H9 (cell line): ENCODE data around the gene SLC7A14. TPM values are rescaled to one million over a fixed set of nuclear protein-coding genes. Genes with fewer than 3 reads are reported as not detected.

Source experiments
- DNase-seq: peaks from one replicate; pipeline ENCODE4 v3.0.0-alpha.2; 2017
- H2AFZ ChIP-seq: one replicate; pipeline ENCODE4 v1.6.1; 2013; ENCODE audit warnings: mild to moderate bottlenecking, low read length, control low read depth, moderate library complexity
- H2AK5ac ChIP-seq: 2 replicates; pipeline ENCODE4 v1.6.1; 2013; ENCODE audit warnings: low read length, control low read depth, mixed read lengths; ENCODE audit not compliant: insufficient read length
- H2BK120ac ChIP-seq: one replicate; pipeline ENCODE4 v1.6.1; 2013; ENCODE audit warnings: low read depth, mild to moderate bottlenecking, low read length, control low read depth, inconsistent platforms; ENCODE audit not compliant: poor library complexity, severe bottlenecking
- H2BK12ac ChIP-seq: 2 replicates; pipeline ENCODE4 v1.6.1; 2013; ENCODE audit warnings: low read length, control low read depth, mixed read lengths, low read depth; ENCODE audit not compliant: insufficient read length
- H2BK15ac ChIP-seq: 2 replicates; pipeline ENCODE4 v1.6.1; 2013; ENCODE audit warnings: low read depth, low read length, control low read depth
- H2BK20ac ChIP-seq: one replicate; pipeline ENCODE4 v1.6.1; 2013; ENCODE audit warnings: low read depth, mild to moderate bottlenecking, low read length, control low read depth, inconsistent platforms; ENCODE audit not compliant: poor library complexity, severe bottlenecking
- H2BK5ac ChIP-seq: 2 replicates; pipeline ENCODE4 v1.6.1; 2013; ENCODE audit warnings: low read length, control low read depth, mixed read lengths; ENCODE audit not compliant: insufficient read length
- H3K14ac ChIP-seq: 2 replicates; pipeline ENCODE4 v1.6.1; 2013; ENCODE audit warnings: low read length, control low read depth; ENCODE audit not compliant: insufficient read depth
- H3K18ac ChIP-seq: 2 replicates; pipeline ENCODE4 v1.6.1; 2013; ENCODE audit warnings: low read depth, mild to moderate bottlenecking, mixed read lengths, low read length, control low read depth; ENCODE audit not compliant: insufficient read length
- H3K23ac ChIP-seq: 2 replicates; pipeline ENCODE4 v1.6.1; 2013; ENCODE audit warnings: low read length, control low read depth, mixed read lengths, low read depth; ENCODE audit not compliant: insufficient read length
- H3K23me2 ChIP-seq: 2 replicates; pipeline ENCODE4 v1.6.1; 2013; ENCODE audit warnings: low read depth, mild to moderate bottlenecking, mixed read lengths, low read length, control low read depth; ENCODE audit not compliant: insufficient read length, poor library complexity, severe bottlenecking
- H3K27ac ChIP-seq: 2 replicates; pipeline ENCODE4 v1.5.1; 2013; ENCODE audit warnings: low read length, control low read depth, mixed read lengths, low read depth; ENCODE audit not compliant: insufficient read length
- H3K27me3 ChIP-seq: 2 replicates; pipeline ENCODE4 v1.6.1; 2013; ENCODE audit warnings: low read length, control low read depth, inconsistent platforms; ENCODE audit not compliant: insufficient read depth
- H3K4ac ChIP-seq: 2 replicates; pipeline ENCODE4 v1.6.1; 2013; ENCODE audit warnings: low read depth, mild to moderate bottlenecking, control low read depth, inconsistent platforms, low read length, moderate library complexity
- H3K4me1 ChIP-seq: 2 replicates; pipeline ENCODE4 v1.6.1; 2013; ENCODE audit warnings: low read length, control low read depth, inconsistent platforms; ENCODE audit not compliant: insufficient read depth
- H3K4me2 ChIP-seq: 2 replicates; pipeline ENCODE4 v1.6.1; 2013; ENCODE audit warnings: low read length, control low read depth, mixed read lengths; ENCODE audit not compliant: insufficient read length, insufficient read depth
- H3K56ac ChIP-seq: 2 replicates; pipeline ENCODE4 v1.6.1; 2013; ENCODE audit warnings: low read depth, mild to moderate bottlenecking, mixed read lengths, low read length, control low read depth; ENCODE audit not compliant: insufficient read length
- H3K79me1 ChIP-seq: 2 replicates; pipeline ENCODE4 v1.6.1; 2013; ENCODE audit warnings: low read depth, mild to moderate bottlenecking, moderate library complexity, low read length, control low read depth, inconsistent platforms; ENCODE audit not compliant: insufficient read depth, poor library complexity, severe bottlenecking
- H3K79me2 ChIP-seq: 2 replicates; pipeline ENCODE4 v1.6.1; 2013; ENCODE audit warnings: low read length, control low read depth, inconsistent platforms; ENCODE audit not compliant: insufficient read depth
- H3K9ac ChIP-seq: 2 replicates; pipeline ENCODE4 v1.6.1; 2013; ENCODE audit warnings: low read length, control low read depth, mixed read lengths; ENCODE audit not compliant: insufficient read length; ENCODE audit errors: extremely low read depth
- H3K9me3 ChIP-seq: one replicate; pipeline ENCODE4 v1.6.1; 2013; ENCODE audit warnings: low read depth, low read length, inconsistent platforms; ENCODE audit not compliant: control insufficient read depth
- H3T11ph ChIP-seq: one replicate; pipeline ENCODE4 v1.6.1; 2013; ENCODE audit warnings: mild to moderate bottlenecking, low read length, control low read depth, inconsistent platforms
- H4K20me1 ChIP-seq: one replicate; pipeline ENCODE4 v1.6.1; 2013; ENCODE audit not compliant: control insufficient read depth, insufficient read length, insufficient read depth
- H4K5ac ChIP-seq: 2 replicates; pipeline ENCODE4 v1.6.1; 2013; ENCODE audit warnings: low read depth, mild to moderate bottlenecking, mixed read lengths, low read length, control low read depth; ENCODE audit not compliant: insufficient read length
- H4K8ac ChIP-seq: replicated peaks from 2 replicates; pipeline ENCODE4 v1.6.1; 2013; ENCODE audit warnings: low read length, control low read depth, mixed read lengths, low read depth; ENCODE audit not compliant: insufficient read length
- H4K91ac ChIP-seq: 2 replicates; pipeline ENCODE4 v1.6.1; 2013; ENCODE audit warnings: low read depth, mild to moderate bottlenecking, moderate library complexity, mixed read lengths, low read length, control low read depth; ENCODE audit not compliant: insufficient read length
- H3K27ac Mint-ChIP-seq, 3 experiments: 2 replicates in 2 of 3; 3 replicates in 1 of 3; pipeline ENCODE4 v1.8.0; 2020 to 2021; ENCODE audit warnings: mixed read lengths in 3 of 3, mild to moderate bottlenecking in 1 of 3, moderate library complexity in 1 of 3
- H3K27me3 Mint-ChIP-seq: 2 replicates; pipeline ENCODE4 v1.8.0; 2021; ENCODE audit warnings: low read depth, mild to moderate bottlenecking, moderate library complexity, mixed read lengths
- H3K36me3 Mint-ChIP-seq, 3 experiments: 2 replicates in 2 of 3; 3 replicates in 1 of 3; pipeline ENCODE4 v1.8.0; 2020 to 2021; ENCODE audit warnings: low read depth in 3 of 3, mixed read lengths in 3 of 3; ENCODE audit not compliant: insufficient read depth in 1 of 3
- H3K4me1 Mint-ChIP-seq, 2 experiments: 2 replicates each; pipeline ENCODE4 v1.8.0; 2020; ENCODE audit warnings: mixed read lengths in 2 of 2
- H3K4me3 Mint-ChIP-seq, 2 experiments: 2 replicates in 1 of 2; 3 replicates in 1 of 2; pipeline ENCODE4 v1.8.0; 2020 to 2021; ENCODE audit warnings: mild to moderate bottlenecking in 2 of 2, mixed read lengths in 2 of 2, moderate library complexity in 1 of 2
- H3K9me3 Mint-ChIP-seq, 2 experiments: 2 replicates in 1 of 2; 3 replicates in 1 of 2; pipeline ENCODE4 v1.8.0; 2020; ENCODE audit warnings: mild to moderate bottlenecking in 2 of 2, mixed read lengths in 2 of 2, moderate library complexity in 1 of 2
- WGBS: extraction: QIAGEN DNeasy Blood & Tissue Kit; methylation state at CpG from one replicate; pipeline ENCODE4 v1.1.7; 2013; ENCODE audit warnings: missing lambda C conversion rate, low lambda C conversion rate, mixed read lengths; ENCODE audit not compliant: insufficient read length; ENCODE audit errors: extremely low coverage; 5-methylcytosine and 5-hydroxymethylcytosine counted together
- total RNA-seq: library from RNA; stranded (reverse); gene quantifications from 2 replicates; pipeline ENCODE4 v1.2.1, GENCODE V29; 2021
- TF ChIP-seq, protein P1 (sequence below): fragments of 200-600 bp; sonication (generic); conservative IDR thresholded peaks from 3 replicates; pipeline ENCODE4 v1.8.0; 2021; ENCODE audit warnings: antibody characterized with exemption, mild to moderate bottlenecking

Gene SLC7A14
- total RNA-seq, 1 experiment from 2014 or later, result 0.42 TPM

DNA sequence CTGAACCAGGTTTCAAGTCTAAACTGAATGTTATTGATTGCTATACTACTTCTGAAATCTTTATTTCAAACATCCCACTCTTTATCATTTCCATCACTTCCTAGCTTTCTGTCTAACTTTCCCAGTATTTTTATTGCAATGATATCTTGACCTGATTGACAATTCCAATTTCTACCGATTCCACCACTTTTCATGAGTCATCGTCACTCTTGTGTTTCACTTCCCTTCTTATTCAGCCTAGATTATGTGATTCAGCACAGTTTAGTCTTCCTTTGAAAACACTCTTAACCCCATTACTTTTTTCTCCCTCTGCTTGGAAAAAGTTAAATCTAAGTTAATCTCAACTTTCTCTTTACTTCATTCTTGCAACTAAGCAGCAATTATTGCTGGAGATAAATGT is 62.6 kb downstream of the SLC7A14 start:
- no peak overlapping the region for H3T11ph ChIP-seq
- H2BK20ac ChIP-seq, result no peak overlapping the region
- no peaks in the 10 kb centered on the region for H3K4me1 ChIP-seq
- H3K14ac ChIP-seq, result no peak overlapping the region
- no peak overlapping the region for H3K27ac Mint-ChIP-seq
- no peak overlapping the region for H3K4me2 ChIP-seq
- no peak overlapping the region for H2AK5ac ChIP-seq
- H3K4me3 Mint-ChIP-seq, result no peak overlapping the region
- no peak overlapping the region for H4K8ac ChIP-seq
- H3K4me1 Mint-ChIP-seq, result no peaks in the 10 kb centered on the region
- H3K27ac ChIP-seq, result no peak overlapping the region
- H2BK5ac ChIP-seq, result no peak overlapping the region
- no peak overlapping the region for H2AFZ ChIP-seq
- H2BK15ac ChIP-seq, result no peak overlapping the region
- DNase-seq, result no peak
- no peaks in the 10 kb centered on the region for H4K20me1 ChIP-seq
- no peaks in the 10 kb centered on the region for H3K27me3 ChIP-seq
- no peak overlapping the region for H2BK120ac ChIP-seq
- TF ChIP-seq, protein P1, sequence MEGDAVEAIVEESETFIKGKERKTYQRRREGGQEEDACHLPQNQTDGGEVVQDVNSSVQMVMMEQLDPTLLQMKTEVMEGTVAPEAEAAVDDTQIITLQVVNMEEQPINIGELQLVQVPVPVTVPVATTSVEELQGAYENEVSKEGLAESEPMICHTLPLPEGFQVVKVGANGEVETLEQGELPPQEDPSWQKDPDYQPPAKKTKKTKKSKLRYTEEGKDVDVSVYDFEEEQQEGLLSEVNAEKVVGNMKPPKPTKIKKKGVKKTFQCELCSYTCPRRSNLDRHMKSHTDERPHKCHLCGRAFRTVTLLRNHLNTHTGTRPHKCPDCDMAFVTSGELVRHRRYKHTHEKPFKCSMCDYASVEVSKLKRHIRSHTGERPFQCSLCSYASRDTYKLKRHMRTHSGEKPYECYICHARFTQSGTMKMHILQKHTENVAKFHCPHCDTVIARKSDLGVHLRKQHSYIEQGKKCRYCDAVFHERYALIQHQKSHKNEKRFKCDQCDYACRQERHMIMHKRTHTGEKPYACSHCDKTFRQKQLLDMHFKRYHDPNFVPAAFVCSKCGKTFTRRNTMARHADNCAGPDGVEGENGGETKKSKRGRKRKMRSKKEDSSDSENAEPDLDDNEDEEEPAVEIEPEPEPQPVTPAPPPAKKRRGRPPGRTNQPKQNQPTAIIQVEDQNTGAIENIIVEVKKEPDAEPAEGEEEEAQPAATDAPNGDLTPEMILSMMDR, result no peak
- no peaks in the 10 kb centered on the region for H3K27me3 Mint-ChIP-seq
- no peak overlapping the region for H3K56ac ChIP-seq
- H3K79me2 ChIP-seq, result no peaks in the 10 kb centered on the region
- H3K36me3 Mint-ChIP-seq, result no peaks in the 10 kb centered on the region
- H3K79me1 ChIP-seq, result no peaks in the 10 kb centered on the region
- no peak overlapping the region for H4K5ac ChIP-seq
- no peak overlapping the region for H2BK12ac ChIP-seq
- H3K23ac ChIP-seq, result no peak overlapping the region
- H3K18ac ChIP-seq, result no peak overlapping the region
- no peak overlapping the region for H3K9ac ChIP-seq
- H4K91ac ChIP-seq, result no peak overlapping the region
- no peak overlapping the region for H3K4ac ChIP-seq
- H3K9me3 Mint-ChIP-seq, result no peaks in the 10 kb centered on the region
- WGBS, result no CpG with 5 or more reads among the region's 2 CpGs
- no peaks in the 10 kb centered on the region for H3K23me2 ChIP-seq
- H3K9me3 ChIP-seq, result no peaks in the 10 kb centered on the region
